Lower lobe of right lung (tissue), 2 donors: ENCODE results near the gene ZNF524. TPM values are rescaled to one million over a fixed set of nuclear protein-coding genes. Genes with fewer than 3 reads are reported as not detected.

Experiments
- ATAC-seq, 2 donors: fragments of 200-7000 bp; cut with Tn5 transposase; one replicate each; pipeline ENCODE4 v1.9.1; 2020 to 2022; ENCODE audit warnings: mild to moderate bottlenecking in 2 of 2, moderate library complexity in 2 of 2
- DNase-seq: peaks from one replicate; pipeline ENCODE4 v3.0.0-alpha.2; 2020
- H3K27ac ChIP-seq: fragments of 200-600 bp; one replicate; pipeline ENCODE4 v1.8.0; 2022
- H3K27me3 ChIP-seq: fragments of 200-600 bp; one replicate; pipeline ENCODE4 v1.8.0; 2022; ENCODE audit warnings: low read depth
- H3K36me3 ChIP-seq: fragments of 200-600 bp; one replicate; pipeline ENCODE4 v1.8.0; 2022; ENCODE audit warnings: mild to moderate bottlenecking
- H3K4me1 ChIP-seq: fragments of 200-600 bp; one replicate; pipeline ENCODE4 v1.8.0; 2022
- H3K4me3 ChIP-seq: fragments of 200-600 bp; one replicate; pipeline ENCODE4 v1.8.0; 2022; ENCODE audit warnings: mild to moderate bottlenecking
- H3K9me3 ChIP-seq: fragments of 200-600 bp; one replicate; pipeline ENCODE4 v1.8.0; 2022
- intact Hi-C: fragments of 100-400 bp; cut with DNase I; formaldehyde crosslinking; loops from one replicate; pipeline ENCODE4 v1.11.0; 2022
- total RNA-seq: library from RNA; stranded (reverse); fragmentation: NEBNext Ultra II Directional; extraction: Animal tissue kit (Norgen Biotek cat#: 25700); gene quantifications from one replicate; pipeline ENCODE4 v1.2.1, GENCODE V29; 2021
- TF ChIP-seq, protein P1 (sequence below): fragments of 200-600 bp; IDR thresholded peaks from one replicate; pipeline ENCODE4 v1.8.0; 2022; ENCODE audit warnings: antibody characterized with exemption, mild to moderate bottlenecking
- donor health status: DM: no; HTN: yes; CAD: no; lungs with severe emphysema.

Gene ZNF524
- total RNA-seq, 1 donor from 2014 or later = 33.4 TPM

GRCh38 chr19:55590617-55591016 is 9.5 kb upstream of the ZNF524 start:
- ATAC-seq = no peak
- intact Hi-C loops = no loop called here
- H3K27me3 ChIP-seq = no peaks in the 10 kb centered on the region
- H3K4me1 ChIP-seq = peaks cover 25% of the 10 kb centered on the region
- no peaks in the 10 kb centered on the region for H3K9me3 ChIP-seq
- H3K36me3 ChIP-seq = peaks cover 28% of the 10 kb centered on the region
- no peak for DNase-seq
- no peak overlapping the region for H3K27ac ChIP-seq
- TF ChIP-seq, protein P1, sequence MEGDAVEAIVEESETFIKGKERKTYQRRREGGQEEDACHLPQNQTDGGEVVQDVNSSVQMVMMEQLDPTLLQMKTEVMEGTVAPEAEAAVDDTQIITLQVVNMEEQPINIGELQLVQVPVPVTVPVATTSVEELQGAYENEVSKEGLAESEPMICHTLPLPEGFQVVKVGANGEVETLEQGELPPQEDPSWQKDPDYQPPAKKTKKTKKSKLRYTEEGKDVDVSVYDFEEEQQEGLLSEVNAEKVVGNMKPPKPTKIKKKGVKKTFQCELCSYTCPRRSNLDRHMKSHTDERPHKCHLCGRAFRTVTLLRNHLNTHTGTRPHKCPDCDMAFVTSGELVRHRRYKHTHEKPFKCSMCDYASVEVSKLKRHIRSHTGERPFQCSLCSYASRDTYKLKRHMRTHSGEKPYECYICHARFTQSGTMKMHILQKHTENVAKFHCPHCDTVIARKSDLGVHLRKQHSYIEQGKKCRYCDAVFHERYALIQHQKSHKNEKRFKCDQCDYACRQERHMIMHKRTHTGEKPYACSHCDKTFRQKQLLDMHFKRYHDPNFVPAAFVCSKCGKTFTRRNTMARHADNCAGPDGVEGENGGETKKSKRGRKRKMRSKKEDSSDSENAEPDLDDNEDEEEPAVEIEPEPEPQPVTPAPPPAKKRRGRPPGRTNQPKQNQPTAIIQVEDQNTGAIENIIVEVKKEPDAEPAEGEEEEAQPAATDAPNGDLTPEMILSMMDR = no peak
- no peak overlapping the region for H3K4me3 ChIP-seq

DNA sequence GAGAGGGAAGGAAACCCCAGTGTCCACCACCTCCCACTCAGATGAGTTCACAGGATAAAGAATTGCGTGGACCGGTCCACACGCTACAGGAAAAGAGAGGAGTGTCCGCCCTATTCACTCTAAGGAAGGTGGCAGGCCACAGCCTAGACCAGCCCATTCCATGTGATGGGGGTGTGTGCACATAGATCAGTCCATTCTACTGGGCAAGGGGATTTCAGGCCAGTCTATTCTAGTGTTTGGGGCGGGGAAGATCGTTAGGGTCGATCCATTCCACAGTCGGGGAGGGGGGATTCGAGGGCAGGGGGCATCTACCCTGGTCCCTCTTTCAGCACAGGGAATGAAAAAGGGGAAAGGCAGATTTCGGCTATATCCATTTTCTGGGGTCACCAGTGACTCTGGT is 8.5 kb upstream of the ZNF524 start:
- no peak for ATAC-seq
- H3K27ac ChIP-seq = no peak overlapping the region
- peaks cover 37% of the 10 kb centered on the region for H3K36me3 ChIP-seq

GRCh38 chr19:55592391-55593090 is 7.5 kb upstream of the ZNF524 start:
- Histone ChIP-seq H3K4me3 (no peak overlapping the region), H3K27ac (no peak overlapping the region), H3K9me3 (no peaks in the 10 kb centered on the region), H3K36me3 (peaks cover 46% of the 10 kb centered on the region), H3K4me1 (peaks cover 5% of the 10 kb centered on the region), H3K27me3 (no peaks in the 10 kb centered on the region)
- no peak for DNase-seq
- intact Hi-C loops = no loop called here
- ATAC-seq = no peak
- TF ChIP-seq, protein P1 = no peak

More for the DNA sequence above, 8.5 kb upstream of the ZNF524 start:
- Histone ChIP-seq H3K9me3 (no peaks in the 10 kb centered on the region), H3K4me1 (peaks cover 15% of the 10 kb centered on the region), H3K4me3 (no peak overlapping the region), H3K27me3 (no peaks in the 10 kb centered on the region)
- intact Hi-C loops = no loop called here
- DNase-seq = no peak
- TF ChIP-seq, protein P1 = no peak

DNA sequence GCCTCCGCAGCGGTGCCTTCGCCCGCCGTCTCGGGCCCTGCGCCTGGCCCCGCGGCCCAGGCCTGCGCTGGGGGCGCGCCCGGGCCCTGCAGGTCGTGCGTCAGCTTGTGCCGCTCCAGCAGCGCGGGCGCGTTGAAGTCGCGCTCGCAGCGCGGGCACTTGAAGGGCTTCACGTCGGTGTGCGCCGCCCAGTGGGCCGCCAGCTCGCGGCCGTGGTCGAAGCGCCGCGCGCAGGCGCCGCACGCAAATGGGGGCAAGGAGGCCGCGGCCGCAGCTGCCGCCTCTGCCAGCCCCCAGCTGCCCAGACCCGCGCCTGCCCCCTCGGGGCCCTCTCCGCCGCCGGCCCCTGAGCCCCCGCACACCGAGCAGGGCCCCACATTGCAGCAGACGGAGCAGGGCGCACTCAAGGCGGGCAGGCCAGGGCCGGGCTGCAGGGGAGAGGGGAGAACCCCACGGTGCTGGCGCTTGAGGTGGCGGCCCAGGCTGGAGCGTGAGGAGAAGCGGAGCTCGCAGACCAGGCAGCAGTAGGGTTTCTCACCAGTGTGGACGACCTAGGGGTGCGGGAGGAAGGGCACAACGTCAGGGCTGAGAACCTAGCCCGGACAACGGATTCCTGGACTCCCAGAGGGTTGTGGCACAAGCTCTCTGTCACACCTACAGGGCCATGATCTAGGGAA is 6.9 kb upstream of the ZNF524 start:
- TF ChIP-seq, protein P1 = no peak
- Histone ChIP-seq H3K27me3 (no peaks in the 10 kb centered on the region), H3K4me1 (peaks cover 1% of the 10 kb centered on the region), H3K27ac (no peak overlapping the region), H3K4me3 (no peak overlapping the region), H3K36me3 (peaks cover 46% of the 10 kb centered on the region), H3K9me3 (no peaks in the 10 kb centered on the region)
- ATAC-seq (peak in 1 of 2 donors; percentile 5), DNase-seq (no peak)
- intact Hi-C loops = no loop called here

- intact Hi-C loops = no loop called here
- no peak overlapping the region for H3K4me3 ChIP-seq
- peaks cover 7% of the 10 kb centered on the region for H3K4me1 ChIP-seq
- peaks cover 46% of the 10 kb centered on the region for H3K36me3 ChIP-seq
- no peak overlapping the region for H3K27ac ChIP-seq
- ATAC-seq (no peak), DNase-seq (no peak)
- no peaks in the 10 kb centered on the region for H3K27me3 ChIP-seq
- H3K9me3 ChIP-seq = no peaks in the 10 kb centered on the region
- TF ChIP-seq, protein P1 = no peak
Observed at GRCh38 chr19:55594996-55595545, 5.0 kb upstream of the ZNF524 start.
